KOPT-K1 (cell line): ENCODE data around the gene TRIM10.
"Not testable (repeated sequence)": the region's sequence is repeated elsewhere in the genome, so short reads cannot be mapped to it uniquely, and the experiment has no call there.

Source experiments
- H3K27ac ChIP-seq: fragments of 200-600 bp; sonication (generic); 2 replicates; pipeline ENCODE4 v1.5.1; 2016; ENCODE audit warnings: antibody characterized with exemption, mild to moderate bottlenecking, low read depth, low read length; ENCODE audit not compliant: poor library complexity, severe bottlenecking
- H3K36me3 ChIP-seq: fragments of 200-600 bp; sonication (generic); 2 replicates; pipeline ENCODE4 v1.5.1; 2017; ENCODE audit warnings: antibody characterized with exemption, mild to moderate bottlenecking, low read length, moderate library complexity; ENCODE audit not compliant: insufficient read depth
- H3K9me3 ChIP-seq: fragments of 200-600 bp; sonication (generic); 2 replicates; pipeline ENCODE4 v1.5.1; 2017; ENCODE audit warnings: antibody characterized with exemption, low read length, mild to moderate bottlenecking; ENCODE audit not compliant: insufficient read depth, poor library complexity, severe bottlenecking

Gene TRIM10

DNA sequence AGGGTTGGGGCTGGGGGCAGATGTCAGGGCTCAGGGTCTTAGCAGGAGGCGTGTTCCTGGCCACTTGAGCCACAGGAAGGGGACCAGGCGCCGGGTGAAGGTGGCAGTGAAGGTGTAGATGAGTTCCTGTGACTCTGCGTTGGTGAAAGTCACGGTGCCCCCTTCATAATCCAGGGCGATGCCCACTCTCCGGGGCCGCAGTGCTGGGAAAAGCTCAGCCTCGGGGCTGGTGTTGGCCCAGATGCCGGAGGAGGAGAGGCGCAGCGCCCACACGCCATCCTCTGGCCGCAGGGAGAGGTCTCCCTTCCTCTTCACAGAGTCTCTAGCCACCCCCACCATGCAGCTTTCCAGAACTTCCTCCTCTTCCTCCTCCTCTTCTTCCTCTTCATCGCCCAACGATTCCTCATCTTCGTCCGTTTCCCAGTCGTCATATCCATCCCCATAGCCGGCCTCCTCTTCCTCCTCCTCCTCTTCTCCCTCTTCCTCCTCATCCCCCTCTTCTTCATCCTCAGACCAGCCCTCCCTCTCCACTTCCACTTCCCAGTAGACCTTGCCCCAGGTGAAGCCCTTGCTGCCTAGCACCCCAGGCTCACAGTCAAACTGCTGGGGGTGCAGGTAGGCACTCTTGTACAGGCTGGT is 25.0 kb upstream of the TRIM10 start:
- peaks cover 5% of the 10 kb centered on the region for H3K9me3 ChIP-seq
- H3K36me3 ChIP-seq = peaks cover 64% of the 10 kb centered on the region
- H3K27ac ChIP-seq = no peak overlapping the region

DNA sequence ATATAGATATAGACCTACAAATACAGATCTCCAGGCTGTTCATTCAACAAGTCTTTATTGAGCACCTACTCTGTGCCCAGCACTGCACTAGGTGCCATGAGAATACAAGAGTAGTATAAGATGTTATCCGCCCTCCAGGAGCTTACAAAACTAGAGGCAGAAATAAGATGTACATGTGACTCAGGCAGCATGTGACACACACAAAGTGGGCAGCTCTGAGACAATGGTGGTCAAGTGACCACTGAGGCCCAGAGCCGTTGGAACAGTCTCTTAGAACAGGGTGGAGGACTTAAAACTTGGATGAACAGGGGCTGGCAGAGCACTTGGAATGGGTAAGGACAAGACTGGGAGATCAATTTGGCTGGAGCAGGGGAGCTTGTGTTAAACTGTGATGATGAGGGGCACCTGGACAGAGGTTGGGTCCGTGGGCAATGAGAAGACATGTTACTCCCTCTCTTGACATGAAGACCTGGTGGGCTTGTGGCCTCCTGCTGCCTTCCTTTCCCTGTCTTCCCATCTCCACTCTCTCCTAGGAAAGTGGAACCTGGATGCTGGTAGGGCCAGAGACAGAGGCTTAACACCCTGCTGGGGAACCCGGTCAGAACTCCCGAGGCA is 23.5 kb upstream of the TRIM10 start:
- H3K36me3 ChIP-seq = peaks cover 50% of the 10 kb centered on the region
- H3K27ac ChIP-seq = no peak overlapping the region
- H3K9me3 ChIP-seq = peaks cover 15% of the 10 kb centered on the region

DNA sequence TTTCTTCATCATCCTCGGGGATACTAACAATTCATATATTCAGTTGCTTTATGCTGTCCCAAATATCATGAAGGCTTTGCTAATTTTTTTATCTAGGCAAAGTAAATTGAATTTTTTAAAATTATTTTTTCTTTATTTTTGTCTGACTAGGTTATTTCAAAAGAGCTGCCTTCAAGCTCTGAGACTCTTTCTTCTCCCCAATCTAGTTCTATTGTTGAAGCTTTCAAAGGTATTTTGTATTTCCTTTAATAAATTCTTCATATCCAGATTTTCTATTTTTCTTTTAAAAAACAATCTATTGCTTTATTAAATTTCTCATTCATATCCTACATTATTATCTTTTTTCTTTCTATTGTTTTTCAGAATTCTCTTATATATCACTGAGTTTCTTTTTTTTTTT is 19.1 kb upstream of the TRIM10 start:
- peaks cover 10% of the 10 kb centered on the region; the same call in 1 of the 2 replicates for H3K36me3 ChIP-seq
- H3K9me3 ChIP-seq = peaks cover 22% of the 10 kb centered on the region
- H3K27ac ChIP-seq = no peak overlapping the region

DNA sequence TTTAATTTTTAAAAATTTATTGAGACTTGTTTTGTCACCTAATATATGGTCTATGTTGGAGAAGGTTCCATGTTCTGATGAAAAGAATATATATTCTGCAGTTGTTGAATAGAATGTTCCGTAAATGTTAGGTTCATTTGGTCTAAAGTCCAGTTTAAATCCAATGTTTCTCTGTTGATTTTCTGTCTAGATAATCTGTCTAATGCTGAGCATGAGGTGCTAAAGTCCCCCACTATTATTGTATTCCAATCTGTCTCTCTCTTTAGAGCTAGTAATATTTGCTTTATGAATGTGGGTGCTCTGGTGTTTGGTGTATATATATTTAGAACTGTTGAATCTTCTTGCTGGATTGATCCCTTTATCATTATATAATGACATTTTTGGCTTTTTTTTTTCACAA is 17.8 kb upstream of the TRIM10 start:
- peaks cover 22% of the 10 kb centered on the region for H3K9me3 ChIP-seq
- H3K36me3 ChIP-seq = no peaks in the 10 kb centered on the region
- no peak overlapping the region for H3K27ac ChIP-seq

DNA sequence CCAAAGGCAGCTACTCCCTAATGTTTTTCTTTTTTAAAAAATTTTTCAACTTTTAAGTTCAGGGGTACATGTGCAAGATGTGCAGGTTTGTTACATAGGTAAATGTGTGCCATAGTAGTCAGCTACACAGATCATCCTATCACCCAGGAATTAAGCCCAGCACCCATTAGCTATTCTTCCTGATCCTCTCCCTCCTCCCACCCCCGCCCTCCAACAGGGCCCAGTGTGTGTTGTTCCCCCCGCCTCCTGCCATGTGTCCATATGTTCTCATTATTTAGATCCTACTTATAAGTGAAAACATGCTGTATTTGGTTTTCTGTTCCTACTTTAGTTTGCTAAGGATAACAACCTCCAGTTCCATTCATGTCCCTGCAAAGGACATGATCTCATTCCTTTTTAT is 14.8 kb upstream of the TRIM10 start:
- Histone ChIP-seq H3K9me3 (peaks cover 15% of the 10 kb centered on the region), H3K36me3 (no peaks in the 10 kb centered on the region), H3K27ac (no peak overlapping the region)

DNA sequence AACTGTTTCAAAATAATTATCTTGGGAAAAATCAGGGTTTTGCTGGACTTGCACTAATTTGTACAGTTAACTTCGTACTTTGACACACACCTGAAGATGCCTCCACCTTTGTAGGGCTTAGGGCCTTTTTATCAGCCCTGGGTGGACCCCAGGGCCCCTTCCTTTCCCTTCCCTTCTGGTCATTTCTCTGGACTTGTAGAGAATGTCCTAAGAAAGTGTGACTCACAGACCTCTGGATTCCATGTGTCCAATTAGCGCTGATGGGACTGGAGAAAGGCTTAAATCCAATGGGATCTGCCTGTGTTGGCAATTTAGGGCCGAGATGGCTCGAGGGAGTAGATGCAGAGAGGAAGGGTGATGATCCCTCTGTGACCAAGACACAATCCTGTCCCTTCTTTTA is 11.7 kb upstream of the TRIM10 start:
- Histone ChIP-seq H3K36me3 (no peaks in the 10 kb centered on the region), H3K9me3 (no peaks in the 10 kb centered on the region), H3K27ac (no peak overlapping the region)

DNA sequence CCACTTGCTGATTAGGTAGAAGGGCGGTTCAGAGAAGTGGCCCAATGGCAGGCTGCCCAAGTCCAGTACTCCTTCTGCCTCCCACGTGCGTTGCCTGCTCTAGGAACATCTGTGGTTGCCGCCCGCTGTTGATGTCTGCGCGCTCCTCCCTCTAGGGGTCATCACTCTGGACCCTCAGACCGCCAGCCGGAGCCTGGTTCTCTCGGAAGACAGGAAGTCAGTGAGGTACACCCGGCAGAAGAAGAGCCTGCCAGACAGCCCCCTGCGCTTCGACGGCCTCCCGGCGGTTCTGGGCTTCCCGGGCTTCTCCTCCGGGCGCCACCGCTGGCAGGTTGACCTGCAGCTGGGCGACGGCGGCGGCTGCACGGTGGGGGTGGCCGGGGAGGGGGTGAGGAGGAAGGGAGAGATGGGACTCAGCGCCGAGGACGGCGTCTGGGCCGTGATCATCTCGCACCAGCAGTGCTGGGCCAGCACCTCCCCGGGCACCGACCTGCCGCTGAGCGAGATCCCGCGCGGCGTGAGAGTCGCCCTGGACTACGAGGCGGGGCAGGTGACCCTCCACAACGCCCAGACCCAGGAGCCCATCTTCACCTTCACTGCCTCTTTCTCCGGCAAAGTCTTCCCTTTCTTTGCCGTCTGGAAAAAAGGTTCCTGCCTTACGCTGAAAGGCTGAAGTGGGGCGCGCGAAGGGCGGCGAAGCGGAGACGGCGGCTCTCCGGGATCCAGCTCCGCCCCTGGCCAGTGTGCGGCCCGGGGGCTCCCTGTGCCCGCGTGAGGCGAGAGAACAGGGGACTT is 10.9 kb upstream of the TRIM10 start:
- H3K27ac ChIP-seq = no peak overlapping the region
- H3K36me3 ChIP-seq = no peaks in the 10 kb centered on the region

DNA sequence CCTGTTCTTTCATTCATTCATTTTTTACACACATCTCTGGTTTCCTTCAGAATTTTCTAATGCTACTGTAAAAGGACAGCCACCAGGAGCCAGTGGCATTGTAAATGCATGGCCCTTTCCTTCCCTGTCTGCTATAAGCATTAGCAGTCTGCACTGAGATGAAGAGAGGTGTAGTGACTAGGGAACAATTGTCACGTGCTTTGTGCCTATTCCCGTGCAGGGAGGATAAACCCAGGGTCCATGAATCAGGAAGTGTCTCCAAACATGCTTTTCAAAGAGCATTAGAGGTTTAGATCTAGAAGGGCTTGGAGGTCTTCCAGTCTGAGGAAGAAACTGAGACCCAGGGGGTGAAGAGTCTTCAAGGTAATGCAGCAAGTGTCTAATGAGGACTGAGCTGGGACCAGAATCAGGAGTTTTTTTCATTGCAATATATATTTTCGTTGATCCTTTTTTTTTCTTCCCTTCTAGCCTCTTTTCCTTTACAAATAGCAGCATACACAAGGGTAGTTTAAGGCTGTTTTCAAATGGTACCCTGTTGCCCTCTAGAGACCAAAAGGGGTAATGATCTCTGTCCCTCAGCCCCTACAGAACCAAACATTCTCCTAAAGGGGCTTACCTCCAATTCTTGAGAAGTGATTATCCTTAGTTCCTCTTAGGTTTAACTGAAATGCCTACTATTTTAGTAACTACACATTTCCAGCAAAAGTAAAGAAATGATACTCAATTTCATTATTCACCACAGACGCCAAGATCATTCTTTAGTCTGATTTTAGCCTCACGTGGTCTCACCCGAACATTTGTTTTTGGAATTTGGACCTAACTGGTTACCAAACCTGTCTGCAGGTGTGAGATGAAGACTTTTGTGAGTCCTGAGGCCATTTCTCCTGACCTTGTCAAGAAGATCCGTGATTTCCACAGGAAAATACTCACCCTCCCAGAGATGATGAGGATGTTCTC is 8.9 kb upstream of the TRIM10 start:
- Histone ChIP-seq H3K9me3 (no peaks in the 10 kb centered on the region), H3K27ac (no peak overlapping the region), H3K36me3 (no peaks in the 10 kb centered on the region)

More for the DNA sequence above, 10.9 kb upstream of the TRIM10 start:
- H3K9me3 ChIP-seq = no peaks in the 10 kb centered on the region

DNA sequence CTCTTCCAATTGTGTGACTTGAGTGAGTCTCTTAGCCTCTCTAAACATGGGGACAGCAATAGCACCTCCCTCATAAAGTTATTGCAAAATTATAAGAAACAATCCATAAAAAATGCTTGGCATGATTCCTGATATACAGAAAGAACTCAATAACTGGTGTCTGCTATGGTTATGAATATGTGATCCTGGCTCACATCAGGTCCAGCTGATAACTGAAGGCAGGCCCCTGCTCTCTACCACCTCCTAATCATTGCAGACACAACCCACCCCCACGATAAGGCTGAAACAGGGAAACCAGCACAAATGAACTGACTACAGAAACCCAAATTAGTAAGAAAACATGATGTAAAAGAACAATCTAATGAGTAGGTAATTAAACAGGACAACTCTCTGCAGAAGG is 7.7 kb upstream of the TRIM10 start:
- H3K27ac ChIP-seq = no peak overlapping the region
- no peaks in the 10 kb centered on the region for H3K9me3 ChIP-seq
- H3K36me3 ChIP-seq = no peaks in the 10 kb centered on the region

DNA sequence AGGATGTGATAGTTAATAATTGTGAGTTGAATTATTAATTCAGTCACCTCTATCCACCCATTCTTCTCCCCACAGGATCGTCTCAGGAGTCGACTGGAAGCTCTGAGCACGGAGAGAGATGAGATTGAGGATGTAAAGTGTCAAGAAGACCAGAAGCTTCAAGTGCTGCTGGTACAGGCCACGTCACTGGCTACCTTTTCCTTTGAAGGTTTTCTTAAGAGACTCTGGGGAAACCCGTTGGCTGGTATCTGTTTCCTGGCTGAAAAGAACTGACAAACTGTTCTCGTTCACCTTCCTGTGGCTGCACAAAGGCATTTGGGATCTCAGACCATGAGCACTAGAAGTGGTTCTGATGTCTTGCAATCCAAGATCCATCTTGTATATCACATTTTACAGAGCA is 6.1 kb upstream of the TRIM10 start:
- Histone ChIP-seq H3K9me3 (no peaks in the 10 kb centered on the region), H3K36me3 (no peaks in the 10 kb centered on the region), H3K27ac (no peak overlapping the region)

DNA sequence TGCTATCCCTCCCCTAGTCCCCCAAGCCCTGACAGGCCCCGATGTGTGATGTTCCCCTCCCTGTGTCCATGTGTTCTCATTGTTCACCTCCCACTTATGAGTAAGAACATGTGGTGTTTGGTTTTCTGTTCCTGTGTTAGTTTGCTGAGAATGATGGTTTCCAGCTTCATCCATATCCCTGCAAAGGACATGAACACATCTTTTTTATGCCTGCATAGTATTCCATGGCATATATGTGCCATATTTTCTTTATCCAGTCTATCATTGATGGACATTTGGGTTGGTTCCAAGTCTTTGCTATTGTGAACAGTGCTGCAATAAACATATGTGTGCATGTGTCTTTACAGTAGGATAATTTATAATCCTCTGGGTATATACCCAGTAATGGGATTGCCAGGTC is 4.2 kb upstream of the TRIM10 start:
- H3K36me3 ChIP-seq, H3K27ac ChIP-seq, H3K9me3 ChIP-seq: not testable (repeated sequence)

DNA sequence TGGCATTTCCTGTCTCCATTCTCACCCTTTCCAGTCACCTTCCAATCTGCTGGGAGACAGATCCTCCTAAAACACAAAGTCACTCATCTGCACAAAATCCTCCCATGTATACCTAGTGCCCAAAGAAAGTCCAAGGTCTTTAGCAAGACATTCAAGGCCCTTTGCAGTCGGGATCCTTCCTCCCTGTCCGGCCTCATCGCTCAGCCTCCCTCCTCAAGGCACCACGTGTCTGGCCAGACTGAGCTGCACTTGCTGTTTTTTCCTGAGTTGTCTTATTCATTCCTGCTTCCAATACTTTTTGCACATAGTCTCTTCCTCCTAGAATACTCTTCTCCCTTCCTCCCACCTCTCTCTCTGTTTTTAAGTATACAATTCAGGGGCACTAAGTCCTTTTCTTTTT is 3.7 kb upstream of the TRIM10 start:
- Histone ChIP-seq H3K27ac (no peak overlapping the region), H3K36me3 (no peaks in the 10 kb centered on the region), H3K9me3 (no peaks in the 10 kb centered on the region)

DNA sequence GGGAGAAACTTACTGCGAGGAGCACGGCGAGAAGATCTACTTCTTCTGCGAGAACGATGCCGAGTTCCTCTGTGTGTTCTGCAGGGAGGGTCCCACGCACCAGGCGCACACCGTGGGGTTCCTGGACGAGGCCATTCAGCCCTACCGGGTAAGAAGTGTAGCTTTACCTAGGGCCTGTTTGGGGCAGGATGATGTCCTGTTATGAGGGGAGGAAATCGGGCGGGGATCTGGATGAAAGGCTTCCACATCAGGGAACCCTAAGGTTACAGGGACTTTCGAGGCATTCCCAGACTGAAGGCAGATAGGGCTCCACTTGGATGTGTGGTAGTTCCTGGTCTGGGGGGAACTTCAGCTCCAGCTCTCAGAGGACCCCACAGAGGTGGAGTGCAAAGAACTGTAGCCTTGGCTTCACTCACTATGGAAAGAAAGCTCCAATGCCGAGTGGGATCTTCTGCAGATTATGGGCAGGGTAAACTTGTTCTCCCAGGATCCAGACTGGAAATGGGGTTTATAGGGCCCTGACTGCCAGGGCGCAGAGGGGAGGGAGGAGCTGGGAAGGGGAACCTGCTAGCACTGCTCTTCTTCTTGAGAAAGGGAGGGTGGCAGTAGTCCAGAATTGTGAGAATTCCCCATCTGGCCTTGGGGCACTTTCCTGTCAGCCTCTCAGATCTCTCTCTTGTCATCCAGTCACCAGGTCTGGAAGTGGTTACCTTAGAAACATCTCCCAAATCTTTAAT is 3.1 kb upstream of the TRIM10 start:
- Histone ChIP-seq H3K36me3 (no peaks in the 10 kb centered on the region), H3K9me3 (no peaks in the 10 kb centered on the region), H3K27ac (no peak overlapping the region)

DNA sequence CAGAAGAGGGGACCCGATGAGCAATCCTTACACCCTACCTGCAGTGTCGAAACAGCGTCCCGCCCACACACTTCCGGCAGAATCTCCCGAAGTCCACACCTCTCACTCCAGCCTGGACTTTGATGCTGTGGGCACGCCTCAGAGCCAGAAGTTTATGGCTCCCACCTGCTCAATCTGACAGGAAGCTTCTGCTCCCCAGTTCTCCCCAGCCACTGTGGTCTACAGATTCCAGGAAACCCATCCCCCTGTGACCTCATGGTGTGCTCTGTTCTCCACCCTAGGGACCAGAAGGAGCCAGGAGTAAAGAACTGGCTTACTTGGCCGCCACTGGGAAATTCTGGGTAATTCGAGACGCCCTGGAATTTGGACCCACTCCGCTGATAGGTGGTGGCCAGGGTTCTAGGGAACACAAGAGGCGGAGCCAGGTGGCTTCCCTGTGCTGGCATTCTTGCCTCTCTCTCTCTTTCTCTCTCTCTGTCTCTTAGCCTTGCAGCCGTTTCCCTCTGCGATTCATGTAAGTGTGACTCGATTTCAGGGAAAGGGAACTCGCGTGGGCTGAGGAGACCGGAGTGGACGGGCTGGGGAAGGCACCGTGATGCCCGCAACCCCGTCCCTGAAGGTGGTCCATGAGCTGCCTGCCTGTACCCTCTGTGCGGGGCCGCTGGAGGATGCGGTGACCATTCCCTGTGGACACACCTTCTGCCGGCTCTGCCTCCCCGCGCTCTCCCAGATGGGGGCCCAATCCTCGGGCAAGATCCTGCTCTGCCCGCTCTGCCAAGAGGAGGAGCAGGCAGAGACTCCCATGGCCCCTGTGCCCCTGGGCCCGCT is 2.3 kb upstream of the TRIM10 start, which contains the start of gene TRIM15:
TSS of gene TRIM15 (plus strand) at position 457 of the 828 bp plus-strand sequence. CDS start at position 596, 139 bp downstream.
- H3K36me3 ChIP-seq = no peaks in the 10 kb centered on the region
- no peak within 1 kb of the TSS for H3K27ac ChIP-seq
- no peaks in the 10 kb centered on the region for H3K9me3 ChIP-seq
